GM18520 (cell line): Measurements from ENCODE around the gene MAGEF1.

Experiments
- ATAC-seq: cut with Tn5 transposase; IDR thresholded peaks from one replicate; pipeline ENCODE4 v1.9.1; 2021; ENCODE audit not compliant: unreplicated experiment

MAGEF1 gene

DNA sequence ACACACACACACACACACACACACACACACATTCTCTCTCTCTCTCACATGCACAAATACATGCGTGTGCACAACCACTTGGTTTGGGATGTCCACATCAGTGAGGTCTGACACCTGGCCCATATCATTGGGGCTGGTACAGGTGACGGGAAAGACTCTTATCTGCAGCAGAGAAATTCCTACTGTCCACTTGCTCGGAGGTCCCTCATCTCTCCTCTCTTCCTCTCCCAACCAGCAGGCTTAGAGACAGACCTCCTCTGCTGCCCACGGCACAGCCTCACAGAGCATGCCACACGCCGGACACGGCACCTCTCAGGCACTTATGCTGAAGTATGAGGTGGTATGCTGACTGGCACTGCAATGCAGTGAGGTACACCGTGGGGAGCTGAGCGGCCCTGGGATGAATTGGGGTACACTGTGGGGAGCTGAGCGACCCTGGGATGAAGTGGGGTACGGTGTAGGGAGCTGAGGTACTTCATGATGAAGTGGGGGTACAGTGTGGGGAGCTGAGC lies 41.7 kb downstream of the MAGEF1 start:
- ATAC-seq: no peak

DNA sequence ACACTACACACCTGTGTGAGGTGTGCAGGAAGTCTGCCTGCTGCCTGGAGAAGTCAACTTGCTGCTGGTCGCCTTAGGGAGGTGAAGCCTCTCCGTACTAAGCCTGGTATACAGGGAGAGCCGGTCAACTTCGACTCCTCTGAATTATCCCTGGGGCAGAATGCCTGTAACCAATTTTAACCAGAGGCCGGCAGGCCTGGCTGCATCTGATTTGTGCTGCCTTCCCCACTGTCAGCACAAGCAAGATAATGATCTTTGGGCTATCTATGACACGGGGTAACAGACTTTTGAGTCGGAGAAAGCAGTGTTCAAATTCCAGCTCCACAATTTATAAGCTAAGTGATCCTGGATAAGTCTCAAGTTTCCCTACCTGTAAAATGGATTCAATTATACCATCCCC lies 42.3 kb downstream of the MAGEF1 start:
- no peak for ATAC-seq

DNA sequence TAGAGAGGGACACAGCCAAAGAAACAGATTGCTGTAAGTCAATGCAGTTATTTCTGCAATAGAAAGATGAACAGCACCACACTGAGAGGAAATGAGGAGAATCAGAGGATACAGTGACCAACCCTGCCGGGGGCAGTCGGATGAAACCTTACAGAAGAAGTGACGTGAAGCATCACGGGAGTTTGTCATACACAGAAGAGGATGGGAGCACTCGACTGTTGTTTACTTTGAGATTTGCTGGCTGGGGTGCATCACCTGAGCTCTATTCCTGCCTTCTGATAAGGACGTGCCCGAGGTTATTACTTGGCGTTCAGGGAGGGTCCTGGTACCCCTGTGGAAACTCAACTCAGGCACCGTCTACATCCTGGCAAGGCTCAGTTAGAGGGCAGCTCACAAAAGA lies 45.4 kb downstream of the MAGEF1 start:
- no peak for ATAC-seq

DNA sequence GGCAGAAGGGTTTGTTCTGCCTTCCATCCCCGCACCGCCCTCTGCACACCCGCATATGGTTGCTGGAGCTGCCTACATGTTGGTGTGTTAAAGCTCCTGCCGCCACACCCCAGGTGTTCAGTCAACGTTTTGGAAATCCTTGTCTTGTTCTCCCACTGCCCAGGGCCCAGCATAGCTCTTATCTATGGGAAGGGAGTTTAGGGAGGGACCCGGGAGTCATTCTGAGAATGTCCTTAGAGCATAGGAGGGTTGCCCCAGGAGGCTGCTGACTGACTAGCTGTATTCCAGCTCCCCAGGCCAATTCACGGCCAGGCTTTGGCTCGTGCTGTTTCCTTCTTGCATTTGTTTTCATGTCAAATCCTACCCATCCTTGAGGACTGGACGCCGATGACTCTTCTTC lies 46.8 kb downstream of the MAGEF1 start:
- no peak for ATAC-seq

DNA sequence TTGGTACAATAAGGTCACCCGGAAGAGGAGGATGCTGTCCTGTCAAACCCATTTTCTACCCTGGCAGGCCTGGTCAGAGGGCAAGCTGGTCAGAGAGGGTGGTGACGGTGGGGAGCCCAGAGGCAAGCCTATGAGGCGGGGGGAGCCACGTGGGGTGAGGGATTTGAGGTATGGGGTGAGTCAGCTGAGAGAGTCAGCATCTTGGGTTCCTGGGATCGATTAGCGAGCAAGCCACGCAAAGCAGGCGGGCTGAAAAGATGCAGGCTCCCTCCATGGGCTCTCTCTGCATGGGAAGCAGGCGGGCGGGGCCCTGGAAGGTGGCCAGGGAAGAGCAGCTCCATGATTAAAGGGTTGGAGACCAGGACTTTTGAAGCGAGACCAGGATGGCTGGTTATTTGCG lies 48.1 kb downstream of the MAGEF1 start:
- ATAC-seq: no peak

DNA sequence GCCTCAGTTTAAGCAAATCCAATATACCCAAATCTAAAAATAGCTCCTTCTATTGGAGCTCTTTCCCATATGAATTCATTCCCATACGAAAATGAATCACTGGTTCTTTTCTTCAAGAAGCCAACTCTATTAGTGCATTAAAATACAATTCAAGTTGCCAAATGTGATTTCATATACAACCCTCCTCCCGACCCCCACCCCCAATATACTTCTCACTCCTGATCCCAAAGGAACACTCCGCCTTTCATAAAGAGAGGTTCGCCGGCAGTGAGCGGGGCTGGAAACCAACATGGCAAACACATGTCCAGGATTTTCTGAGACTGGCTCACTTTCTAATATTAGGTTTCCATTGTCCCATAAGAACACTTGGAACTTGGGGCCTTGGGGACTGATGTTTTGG lies 48.5 kb downstream of the MAGEF1 start:
- ATAC-seq: no peak

DNA sequence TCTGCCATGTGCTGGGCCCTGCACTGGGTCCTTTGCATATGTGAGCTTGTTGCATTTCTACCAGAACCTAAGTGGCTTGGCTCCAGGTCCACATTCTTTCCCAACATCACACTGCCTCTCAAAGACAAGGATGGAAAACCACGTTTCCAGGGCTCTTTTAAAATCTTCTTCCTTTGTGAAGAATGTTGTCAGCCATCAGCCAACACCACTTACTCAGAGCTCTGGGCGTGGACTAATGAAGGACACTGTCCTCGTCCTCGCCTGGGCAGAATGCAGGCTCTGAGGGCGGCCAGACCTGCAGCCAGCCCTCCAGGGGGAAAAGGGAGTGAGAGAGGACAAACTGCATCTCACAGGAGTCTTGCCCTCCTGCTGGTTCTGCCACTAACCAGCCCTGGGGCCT lies 49.7 kb downstream of the MAGEF1 start:
- ATAC-seq: no peak

DNA sequence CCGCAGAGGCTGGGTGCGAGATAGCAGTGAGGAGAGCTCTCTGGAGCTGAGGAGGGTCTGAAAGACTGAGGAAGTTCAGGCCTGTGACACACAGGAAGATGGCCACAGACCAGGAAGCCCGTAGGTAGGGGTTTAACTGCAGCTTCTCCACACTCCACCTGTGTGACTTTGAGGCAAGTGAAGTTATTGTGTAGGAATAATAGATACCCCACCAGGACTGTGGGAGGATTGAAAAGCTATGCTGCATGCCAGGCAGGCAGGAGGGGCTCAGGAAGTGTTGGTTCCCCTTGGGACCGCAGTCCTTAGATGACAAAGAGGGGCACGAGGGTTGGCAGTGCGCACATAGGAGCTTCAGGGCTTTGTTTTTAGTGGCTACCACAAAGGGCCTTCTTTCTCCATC lies 50.9 kb downstream of the MAGEF1 start:
- ATAC-seq: no peak
